HepG2 (cell line): Measurements from ENCODE around the gene SHISA5. TPM values are rescaled to one million over a fixed set of nuclear protein-coding genes. Genes with fewer than 3 reads are reported as not detected.
A peak's percentile ranks its signal among the peaks of the same experiment; 100 is the strongest.

Experiments
- IKZF1 ChIP-seq: fragments of 450-650 bp; IDR thresholded peaks from 2 replicates; pipeline ENCODE4 v1.7.1; 2016
- KAT7 ChIP-seq: IDR thresholded peaks from 2 replicates; pipeline ENCODE4 v1.6.1; 2018; ENCODE audit warnings: borderline replicate concordance, missing compliant biosample characterization
- MED8 ChIP-seq: sonication (generic); formaldehyde crosslinking; IDR thresholded peaks from 2 replicates; pipeline ENCODE4 v1.8.1; 2023; ENCODE audit warnings: mild to moderate bottlenecking, missing genetic modification reagents; ENCODE audit not compliant: insufficient replicate concordance
- MIER2 ChIP-seq: IDR thresholded peaks from 2 replicates; pipeline ENCODE4 v1.6.1; 2016; ENCODE audit warnings: missing biosample characterization, missing genetic modification reagents
- MTERF4 ChIP-seq: sonication (generic); formaldehyde crosslinking; IDR thresholded peaks from 2 replicates; pipeline ENCODE4 v1.8.0; 2023; ENCODE audit warnings: mild to moderate bottlenecking, missing genetic modification reagents
- MTF1 ChIP-seq: sonication (generic); formaldehyde crosslinking; IDR thresholded peaks from 2 replicates; pipeline ENCODE4 v1.5.0; 2020; ENCODE audit warnings: missing genetic modification reagents
- MXD1 ChIP-seq: sonication (generic); formaldehyde crosslinking; IDR thresholded peaks from 2 replicates; pipeline ENCODE4 v1.4.0; 2020; ENCODE audit warnings: mild to moderate bottlenecking, missing genetic modification reagents
- NFKB2 ChIP-seq: sonication (generic); formaldehyde crosslinking; IDR thresholded peaks from 2 replicates; pipeline ENCODE4 v1.4.0; 2020; ENCODE audit warnings: missing genetic modification reagents, borderline replicate concordance
- NFYC ChIP-seq: IDR thresholded peaks from 2 replicates; pipeline ENCODE4 v1.6.1; 2016; ENCODE audit warnings: missing genetic modification reagents, missing compliant biosample characterization
- PRDM10 ChIP-seq: sonication (generic); formaldehyde crosslinking; IDR thresholded peaks from 2 replicates; pipeline ENCODE4 v1.4.0; 2020; ENCODE audit warnings: low read depth, missing genetic modification reagents
- PREB ChIP-seq: sonication (generic); formaldehyde crosslinking; IDR thresholded peaks from 2 replicates; pipeline ENCODE4 v1.4.0; 2020; ENCODE audit warnings: missing genetic modification reagents
- SNRNP70 ChIP-seq: fragments of 200-400 bp; formaldehyde crosslinking; IDR thresholded peaks from 2 replicates; pipeline ENCODE4 v1.6.1; 2017; ENCODE audit warnings: mild to moderate bottlenecking, low read depth, low read length, moderate library complexity
- SOX5 ChIP-seq: IDR thresholded peaks from 2 replicates; pipeline ENCODE4 v1.6.1; 2016; ENCODE audit warnings: borderline replicate concordance
- SOX6 ChIP-seq, 2 experiments: fragments of 450-650 bp in 1 of 2; sonication (generic) in 1 of 2; formaldehyde crosslinking in 1 of 2; IDR thresholded peaks; 2 replicates each; pipeline versions ENCODE4 v1.4.0 to v1.6.1; 2017 to 2020; ENCODE audit warnings: antibody characterized with exemption in 1 of 2, mild to moderate bottlenecking in 1 of 2, missing genetic modification reagents in 1 of 2
- ZBTB33 ChIP-seq: sonication (generic); formaldehyde crosslinking; IDR thresholded peaks from 2 replicates; pipeline ENCODE4 v1.4.0; 2020; ENCODE audit warnings: missing genetic modification reagents
- ZMYM4 ChIP-seq: sonication (generic); formaldehyde crosslinking; IDR thresholded peaks from 2 replicates; pipeline ENCODE4 v1.8.1; 2023; ENCODE audit warnings: mild to moderate bottlenecking, missing genetic modification reagents
- ZNF281 ChIP-seq: sonication (generic); formaldehyde crosslinking; IDR thresholded peaks from 2 replicates; pipeline ENCODE4 v1.4.0; 2020; ENCODE audit warnings: missing genetic modification reagents, borderline replicate concordance
- ZNF432 ChIP-seq: sonication (generic); formaldehyde crosslinking; IDR thresholded peaks from 2 replicates; pipeline ENCODE4 v1.5.0; 2020; ENCODE audit warnings: missing genetic modification reagents, mild to moderate bottlenecking, borderline replicate concordance
- ZSCAN12 ChIP-seq: sonication (generic); formaldehyde crosslinking; IDR thresholded peaks from 2 replicates; pipeline ENCODE4 v1.9.0; 2021; ENCODE audit warnings: mild to moderate bottlenecking, missing genetic modification reagents
- polyA plus RNA-seq, 8 experiments: library from polyadenylated mRNA; depleted of rRNA in 3 of 8; stranded (reverse) in 7 of 8; unstranded in 1 of 8; fragments of >200 nt; fragmentation: Illumina TruSeq in 4 of 8; extraction: Trizol in 4 of 8; gene quantifications; 2 replicates each; pipeline versions ENCODE4 v1.2.1 to v1.2.3, GENCODE V29; 2011 to 2016; ENCODE audit warnings: low read depth in 4 of 8, missing spikeins in 1 of 8, mixed read lengths in 1 of 8; ENCODE audit not compliant: insufficient read depth in 1 of 8
- total RNA-seq, 5 experiments: library from RNA; depleted of rRNA; stranded (reverse); fragments of >200 nt; fragmentation: Illumina TruSeq; extraction: Trizol; gene quantifications; 2 replicates each; pipeline ENCODE4 v1.2.3, GENCODE V29; 2016; ENCODE audit warnings: low read depth in 1 of 5

SHISA5 gene
- total and polyA plus RNA-seq, 2 of the 13 experiments (the other 11 are each of a cell fraction or from before 2014, with no cell fraction given) = 75.8 to 91.4 TPM

GRCh38 chr3:48451270-48451669, 52.7 kb downstream of the SHISA5 start (continued):
- TF ChIP-seq ZNF281 (CRISPR knock-in tag) (peak; percentile 93), PRDM10 (CRISPR knock-in tag) (no peak), MIER2 (no peak), NFYC (CRISPR knock-in tag) (no peak), SOX5 (0 out of 2 replicates have a peak, but pooled peaks have one; percentile 10), SNRNP70 (no peak), MED8 (CRISPR knock-in tag) (no peak), KAT7 (CRISPR knock-in tag) (no peak), MXD1 (no peak), SOX6 (IDR thresholded peaks at IDR 0.05) (no peak), SOX6 (CRISPR knock-in tag; IDR thresholded peaks at IDR 0.05) (peak; percentile 29; the same call in 1 of the 2 replicates), MTF1 (no peak), NFKB2 (CRISPR knock-in tag) (no peak), ZNF432 (no peak), PREB (CRISPR knock-in tag) (no peak), IKZF1 (no peak), ZSCAN12 (no peak), ZMYM4 (0 out of 2 replicates have a peak, but pooled peaks have one; percentile 32), ZBTB33 (CRISPR knock-in tag) (no peak), MTERF4 (CRISPR knock-in tag) (no peak)
